DND-41 (cell line): Measurements from ENCODE around the gene TTLL5.

Experiments used
- EZH2 ChIP-seq: IDR thresholded peaks from 3 replicates; pipeline ENCODE4 v1.6.1; 2012; ENCODE audit warnings: borderline replicate concordance, low read depth, mild to moderate bottlenecking, moderate library complexity, low read length, inconsistent platforms; ENCODE audit not compliant: severe bottlenecking
- TF ChIP-seq, protein P1 (sequence below): IDR thresholded peaks from 2 replicates; pipeline ENCODE4 v1.5.1; 2012; ENCODE audit warnings: borderline replicate concordance, low read length, moderate library complexity, mild to moderate bottlenecking; ENCODE audit not compliant: poor library complexity, severe bottlenecking; ENCODE audit errors: extremely low read depth

DNA sequence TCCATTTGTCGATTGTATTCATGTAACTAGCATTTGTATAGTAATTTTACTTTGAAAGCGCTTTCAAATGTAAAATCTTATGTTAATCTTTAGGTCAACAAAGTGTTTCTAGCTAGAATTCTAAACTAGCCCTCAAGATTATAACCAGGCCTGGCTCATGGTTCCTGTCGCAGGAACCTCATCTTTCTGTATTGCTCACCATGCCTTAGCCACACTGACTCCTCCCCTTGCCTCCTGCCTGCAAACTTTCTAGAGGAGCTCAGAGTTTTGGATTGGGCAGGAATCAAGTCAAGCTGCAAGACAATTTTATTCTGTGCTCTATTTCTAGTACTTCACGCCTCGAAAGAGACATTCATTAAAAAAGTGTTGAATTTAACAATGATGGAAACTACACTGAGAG, 220.9 kb downstream of the TTLL5 start:
- TF ChIP-seq, protein P1, sequence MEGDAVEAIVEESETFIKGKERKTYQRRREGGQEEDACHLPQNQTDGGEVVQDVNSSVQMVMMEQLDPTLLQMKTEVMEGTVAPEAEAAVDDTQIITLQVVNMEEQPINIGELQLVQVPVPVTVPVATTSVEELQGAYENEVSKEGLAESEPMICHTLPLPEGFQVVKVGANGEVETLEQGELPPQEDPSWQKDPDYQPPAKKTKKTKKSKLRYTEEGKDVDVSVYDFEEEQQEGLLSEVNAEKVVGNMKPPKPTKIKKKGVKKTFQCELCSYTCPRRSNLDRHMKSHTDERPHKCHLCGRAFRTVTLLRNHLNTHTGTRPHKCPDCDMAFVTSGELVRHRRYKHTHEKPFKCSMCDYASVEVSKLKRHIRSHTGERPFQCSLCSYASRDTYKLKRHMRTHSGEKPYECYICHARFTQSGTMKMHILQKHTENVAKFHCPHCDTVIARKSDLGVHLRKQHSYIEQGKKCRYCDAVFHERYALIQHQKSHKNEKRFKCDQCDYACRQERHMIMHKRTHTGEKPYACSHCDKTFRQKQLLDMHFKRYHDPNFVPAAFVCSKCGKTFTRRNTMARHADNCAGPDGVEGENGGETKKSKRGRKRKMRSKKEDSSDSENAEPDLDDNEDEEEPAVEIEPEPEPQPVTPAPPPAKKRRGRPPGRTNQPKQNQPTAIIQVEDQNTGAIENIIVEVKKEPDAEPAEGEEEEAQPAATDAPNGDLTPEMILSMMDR: no peak
- no peak for TF ChIP-seq EZH2
